DOHH2 (cell line): ENCODE measurements around the gene STEAP1B.

Experiments
- H3F3A ChIP-seq: fragments of 200-600 bp; sonication (generic), shearing (Covaris generic); 2 replicates; pipeline ENCODE4 v1.6.0; 2016; ENCODE audit warnings: antibody characterized with exemption, mild to moderate bottlenecking; ENCODE audit not compliant: control insufficient read depth, insufficient read depth
- H3K27ac ChIP-seq: fragments of 200-600 bp; sonication (generic); 2 replicates; pipeline ENCODE4 v1.5.1; 2014; ENCODE audit warnings: low read depth, mild to moderate bottlenecking, low read length, moderate library complexity
- H3K27me3 ChIP-seq: fragments of 200-600 bp; sonication (generic); 2 replicates; pipeline ENCODE4 v1.6.1; 2014; ENCODE audit warnings: mild to moderate bottlenecking, low read length, mixed read lengths; ENCODE audit not compliant: control insufficient read depth
- H3K36me3 ChIP-seq: fragments of 200-600 bp; sonication (generic); 2 replicates; pipeline ENCODE4 v1.6.1; 2014; ENCODE audit warnings: mild to moderate bottlenecking, low read length, moderate library complexity, mixed read lengths; ENCODE audit not compliant: control insufficient read depth
- H3K4me1 ChIP-seq: fragments of 200-600 bp; sonication (generic); 2 replicates; pipeline ENCODE4 v1.6.1; 2014; ENCODE audit warnings: mild to moderate bottlenecking, low read length, mixed read lengths; ENCODE audit not compliant: control insufficient read depth
- H3K4me2 ChIP-seq: fragments of 200-600 bp; sonication (generic); 2 replicates; pipeline ENCODE4 v1.6.0; 2014; ENCODE audit warnings: mild to moderate bottlenecking, low read length, moderate library complexity
- H3K4me3 ChIP-seq: fragments of 200-600 bp; sonication (generic); 2 replicates; pipeline ENCODE4 v1.5.1; 2014; ENCODE audit warnings: mild to moderate bottlenecking, low read length, mixed read lengths
- H3K79me2 ChIP-seq: fragments of 200-600 bp; sonication (generic); 2 replicates; pipeline ENCODE4 v1.6.1; 2014; ENCODE audit warnings: mild to moderate bottlenecking, low read length, mixed read lengths; ENCODE audit not compliant: control insufficient read depth
- H3K9me2 ChIP-seq: fragments of 200-600 bp; sonication (generic); replicated peaks from 2 replicates; pipeline ENCODE4 v1.6.1; 2014; ENCODE audit warnings: mild to moderate bottlenecking, low read length, mixed read lengths; ENCODE audit not compliant: control insufficient read depth
- H3K9me3 ChIP-seq: fragments of 200-600 bp; sonication (generic); 2 replicates; pipeline ENCODE4 v1.6.1; 2014; ENCODE audit warnings: antibody characterized with exemption, low read length, mixed read lengths; ENCODE audit not compliant: control insufficient read depth, insufficient read depth
- H4K20me1 ChIP-seq: fragments of 200-600 bp; sonication (generic); 2 replicates; pipeline ENCODE4 v1.6.0; 2014; ENCODE audit warnings: low read depth, mild to moderate bottlenecking, antibody characterized with exemption, low read length, moderate library complexity; ENCODE audit not compliant: control insufficient read depth, insufficient read depth
- EZH2phosphoT487 ChIP-seq: fragments of 200-600 bp; sonication (generic); IDR thresholded peaks from 2 replicates; pipeline ENCODE4 v1.6.1; 2017; ENCODE audit warnings: borderline replicate concordance, mild to moderate bottlenecking, antibody characterized with exemption, low read length, moderate library complexity, mixed read lengths
- TF ChIP-seq, protein P1 (sequence below): fragments of 200-600 bp; sonication (generic); IDR thresholded peaks from one replicate; pipeline ENCODE4 v1.5.1; 2014; ENCODE audit warnings: antibody characterized with exemption, mild to moderate bottlenecking, low read depth, low read length; ENCODE audit not compliant: poor library complexity, severe bottlenecking

STEAP1B gene

DNA sequence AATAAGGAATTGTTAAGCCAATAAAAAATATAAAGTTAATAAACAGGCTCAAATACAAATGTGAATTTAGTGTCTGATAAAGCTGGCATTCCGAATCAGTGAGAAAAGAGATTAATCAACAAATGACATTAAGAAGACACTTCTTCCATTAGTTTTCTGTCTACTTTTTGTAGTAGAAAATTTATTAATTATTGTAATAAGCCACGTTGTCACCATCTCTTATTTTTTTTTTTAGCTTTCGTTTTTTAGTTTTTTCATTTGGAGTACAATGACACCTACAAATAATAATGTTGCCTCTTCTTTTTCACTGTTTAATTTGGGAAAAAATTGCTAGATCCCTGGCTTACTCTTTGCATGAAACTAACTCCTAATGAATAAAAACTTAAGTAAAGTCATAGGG lies 46.8 kb upstream of the STEAP1B start:
- TF ChIP-seq EZH2phosphoT487, result no peak
- TF ChIP-seq, protein P1, sequence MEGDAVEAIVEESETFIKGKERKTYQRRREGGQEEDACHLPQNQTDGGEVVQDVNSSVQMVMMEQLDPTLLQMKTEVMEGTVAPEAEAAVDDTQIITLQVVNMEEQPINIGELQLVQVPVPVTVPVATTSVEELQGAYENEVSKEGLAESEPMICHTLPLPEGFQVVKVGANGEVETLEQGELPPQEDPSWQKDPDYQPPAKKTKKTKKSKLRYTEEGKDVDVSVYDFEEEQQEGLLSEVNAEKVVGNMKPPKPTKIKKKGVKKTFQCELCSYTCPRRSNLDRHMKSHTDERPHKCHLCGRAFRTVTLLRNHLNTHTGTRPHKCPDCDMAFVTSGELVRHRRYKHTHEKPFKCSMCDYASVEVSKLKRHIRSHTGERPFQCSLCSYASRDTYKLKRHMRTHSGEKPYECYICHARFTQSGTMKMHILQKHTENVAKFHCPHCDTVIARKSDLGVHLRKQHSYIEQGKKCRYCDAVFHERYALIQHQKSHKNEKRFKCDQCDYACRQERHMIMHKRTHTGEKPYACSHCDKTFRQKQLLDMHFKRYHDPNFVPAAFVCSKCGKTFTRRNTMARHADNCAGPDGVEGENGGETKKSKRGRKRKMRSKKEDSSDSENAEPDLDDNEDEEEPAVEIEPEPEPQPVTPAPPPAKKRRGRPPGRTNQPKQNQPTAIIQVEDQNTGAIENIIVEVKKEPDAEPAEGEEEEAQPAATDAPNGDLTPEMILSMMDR, result no peak
- H3K36me3 ChIP-seq, result no peaks in the 10 kb centered on the region
- no peak overlapping the region for H3K27ac ChIP-seq
- no peaks in the 10 kb centered on the region for H4K20me1 ChIP-seq
- H3K4me3 ChIP-seq, result no peak overlapping the region
- peaks cover 22% of the 10 kb centered on the region for H3K4me1 ChIP-seq
- H3K27me3 ChIP-seq, result peaks cover 78% of the 10 kb centered on the region
- H3F3A ChIP-seq, result no peaks in the 10 kb centered on the region
- H3K79me2 ChIP-seq, result no peaks in the 10 kb centered on the region
- H3K4me2 ChIP-seq, result no peak overlapping the region
- H3K9me2 ChIP-seq, result no peaks in the 10 kb centered on the region
- H3K9me3 ChIP-seq, result no peaks in the 10 kb centered on the region

DNA sequence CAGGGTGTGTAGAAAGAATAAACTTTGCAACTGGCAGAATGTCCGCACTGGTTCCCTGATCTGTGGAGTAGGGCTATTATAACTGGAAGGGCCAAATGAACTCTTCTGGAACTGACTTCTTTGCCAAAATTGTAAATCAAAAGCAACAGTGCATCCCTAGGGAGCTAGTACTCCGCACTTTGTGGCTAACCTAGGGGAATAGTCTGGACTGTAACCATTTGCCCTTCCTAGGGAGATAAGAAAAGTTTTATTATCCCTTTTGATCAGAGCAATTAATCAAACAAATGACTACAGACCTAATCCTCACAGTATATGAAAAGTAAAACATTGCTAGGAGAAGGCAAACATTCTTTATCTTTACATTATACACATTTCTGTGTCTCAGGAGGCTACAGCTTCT lies 45.5 kb upstream of the STEAP1B start:
- no peaks in the 10 kb centered on the region for H4K20me1 ChIP-seq
- peaks cover 16% of the 10 kb centered on the region for H3K4me1 ChIP-seq
- H3F3A ChIP-seq, result no peaks in the 10 kb centered on the region
- H3K9me2 ChIP-seq, result no peaks in the 10 kb centered on the region
- no peaks in the 10 kb centered on the region for H3K79me2 ChIP-seq
- H3K4me3 ChIP-seq, result no peak overlapping the region
- H3K4me2 ChIP-seq, result no peak overlapping the region
- H3K36me3 ChIP-seq, result no peaks in the 10 kb centered on the region
- H3K27ac ChIP-seq, result no peak overlapping the region
- no peaks in the 10 kb centered on the region for H3K9me3 ChIP-seq
- TF ChIP-seq, protein P1, result no peak
- TF ChIP-seq EZH2phosphoT487, result no peak
- H3K27me3 ChIP-seq, result peaks cover 70% of the 10 kb centered on the region

DNA sequence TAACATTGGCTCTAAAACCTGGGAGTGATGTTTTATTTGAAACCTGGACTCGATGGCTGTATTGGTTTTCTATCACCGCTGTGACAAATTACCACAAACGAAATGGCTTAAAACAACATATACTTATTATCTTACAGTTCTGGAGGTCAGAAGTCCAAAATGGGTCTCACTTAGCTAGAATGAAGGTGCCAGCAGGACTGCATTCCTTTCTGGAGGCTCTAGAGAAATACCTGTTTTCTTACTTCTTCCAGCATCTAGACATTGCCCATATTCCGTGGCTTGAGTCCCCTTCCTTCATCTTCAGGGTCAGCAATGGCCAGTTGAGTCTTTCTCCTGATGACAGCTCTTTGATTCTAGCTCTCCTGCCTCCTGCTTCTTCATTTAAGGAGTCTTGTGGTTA lies 44.3 kb upstream of the STEAP1B start:
- Histone ChIP-seq H3K9me3 (no peaks in the 10 kb centered on the region), H3K27ac (no peak overlapping the region), H3K27me3 (peaks cover 57% of the 10 kb centered on the region), H3K4me3 (no peak overlapping the region), H3K79me2 (no peaks in the 10 kb centered on the region), H3K4me1 (peaks cover 4% of the 10 kb centered on the region), H3K36me3 (no peaks in the 10 kb centered on the region), H3F3A (no peaks in the 10 kb centered on the region), H3K4me2 (no peak overlapping the region), H3K9me2 (no peaks in the 10 kb centered on the region), H4K20me1 (no peaks in the 10 kb centered on the region)
- no peak for TF ChIP-seq EZH2phosphoT487
- TF ChIP-seq, protein P1, result no peak

DNA sequence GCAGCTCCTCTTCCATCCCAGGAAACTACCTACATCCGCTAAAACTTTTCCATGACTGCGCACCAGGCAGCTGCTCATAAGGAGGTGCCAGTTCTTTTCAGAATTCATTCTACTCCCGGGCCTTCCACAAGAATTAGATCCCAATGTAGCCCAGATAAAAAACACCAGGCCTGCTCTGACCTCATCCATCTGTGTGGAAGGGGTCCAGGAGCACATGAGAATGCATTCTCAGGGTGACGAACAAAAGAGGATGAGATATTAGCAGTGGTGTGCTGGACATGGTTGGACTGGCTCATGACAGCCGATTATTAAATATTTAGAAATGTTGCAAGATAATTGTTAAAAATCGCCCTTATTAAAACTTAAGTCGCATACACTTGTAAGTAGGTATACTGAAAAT lies 43.2 kb upstream of the STEAP1B start:
- Histone ChIP-seq H3K79me2 (no peaks in the 10 kb centered on the region), H3K27me3 (peaks cover 49% of the 10 kb centered on the region), H3K4me3 (no peak overlapping the region), H3F3A (no peaks in the 10 kb centered on the region), H3K36me3 (no peaks in the 10 kb centered on the region), H3K27ac (no peak overlapping the region), H3K4me2 (no peak overlapping the region), H3K9me2 (no peaks in the 10 kb centered on the region), H3K4me1 (no peaks in the 10 kb centered on the region), H3K9me3 (no peaks in the 10 kb centered on the region), H4K20me1 (no peaks in the 10 kb centered on the region)
- no peak for TF ChIP-seq EZH2phosphoT487
